CD14-positive monocyte (primary cell): ENCODE results near the gene C2CD2. TPM values are rescaled to one million over a fixed set of nuclear protein-coding genes. Genes with fewer than 3 reads are reported as not detected.

ENCODE experiments used
- DNase-seq, 3 donors: peaks; one replicate each; pipeline ENCODE4 v3.0.0-alpha.2; 2011 to 2022
- H2AFZ ChIP-seq: 2 replicates; pipeline ENCODE4 v1.6.0; 2012; ENCODE audit warnings: mild to moderate bottlenecking, low read depth, low read length, inconsistent platforms; ENCODE audit not compliant: insufficient read depth, poor library complexity, severe bottlenecking
- H3K27ac ChIP-seq, 2 donors: 1 replicate in 1 of 2; 2 replicates in 1 of 2; pipeline ENCODE4 v1.5.1; 2012 to 2013; ENCODE audit warnings: low read length in 2 of 2, control low read depth in 1 of 2, inconsistent platforms in 1 of 2, low read depth in 1 of 2, mild to moderate bottlenecking in 1 of 2
- H3K27me3 ChIP-seq, 2 donors: one replicate each; pipeline versions ENCODE4 v1.6.0 to v1.6.1; 2011 to 2013; ENCODE audit warnings: low read length in 2 of 2; ENCODE audit not compliant: control insufficient read depth in 2 of 2, insufficient read depth in 2 of 2
- H3K36me3 ChIP-seq, 2 donors: replicated peaks in 1 of 2; 1 replicate in 1 of 2; 2 replicates in 1 of 2; pipeline versions ENCODE4 v1.5.1 to v1.6.1; 2012 to 2013; ENCODE audit warnings: low read length in 2 of 2, control low read depth in 1 of 2, inconsistent platforms in 1 of 2, mild to moderate bottlenecking in 1 of 2; ENCODE audit not compliant: insufficient read depth in 2 of 2, control insufficient read depth in 1 of 2
- H3K4me1 ChIP-seq, 2 donors: 1 replicate in 1 of 2; 2 replicates in 1 of 2; pipeline versions ENCODE4 v1.5.1 to v1.6.1; 2012 to 2013; ENCODE audit warnings: low read length in 2 of 2, control low read depth in 1 of 2, inconsistent platforms in 1 of 2, mild to moderate bottlenecking in 1 of 2, moderate library complexity in 1 of 2; ENCODE audit not compliant: insufficient read depth in 2 of 2, control insufficient read depth in 1 of 2
- H3K4me2 ChIP-seq: replicated peaks from 2 replicates; pipeline ENCODE3; 2012; ENCODE audit warnings: low read length, moderate library complexity, mild to moderate bottlenecking; ENCODE audit not compliant: poor library complexity, severe bottlenecking; ENCODE audit errors: extremely low read depth
- H3K4me3 ChIP-seq, 3 experiments: fragments of 200-600 bp in 1 of 3; sonication (generic) in 1 of 3; replicated peaks in 1 of 3; 1 replicate in 2 of 3; 2 replicates in 1 of 3; pipeline ENCODE4 v1.5.1; 2011 to 2013; ENCODE audit warnings: low read length in 3 of 3, mild to moderate bottlenecking in 3 of 3, control low read depth in 2 of 3, low read depth in 2 of 3, inconsistent platforms in 1 of 3, moderate library complexity in 1 of 3
- H3K79me2 ChIP-seq: 2 replicates; pipeline ENCODE4 v1.6.0; 2012; ENCODE audit warnings: mild to moderate bottlenecking, control low read depth, inconsistent platforms, low read length, moderate library complexity; ENCODE audit not compliant: insufficient read depth
- H3K9ac ChIP-seq: 2 replicates; pipeline ENCODE4 v1.6.0; 2017; ENCODE audit warnings: low read length, mild to moderate bottlenecking; ENCODE audit not compliant: insufficient read depth, poor library complexity, severe bottlenecking
- H3K9me3 ChIP-seq, 2 donors: replicated peaks in 1 of 2; 1 replicate in 1 of 2; 2 replicates in 1 of 2; pipeline versions ENCODE4 v1.5.1 to v1.6.1; 2012 to 2013; ENCODE audit warnings: low read length in 2 of 2, control low read depth in 1 of 2; ENCODE audit not compliant: control insufficient read depth in 1 of 2, insufficient read depth in 1 of 2
- H4K20me1 ChIP-seq: 2 replicates; pipeline ENCODE4 v1.6.0; 2012; ENCODE audit warnings: mild to moderate bottlenecking, low read length, control low read depth, moderate library complexity; ENCODE audit not compliant: insufficient read depth
- H3K27ac Mint-ChIP-seq, 7 donors: one replicate each; pipeline ENCODE4 v1.8.0; 2020; ENCODE audit warnings: mild to moderate bottlenecking in 7 of 7, mixed read lengths in 7 of 7, moderate library complexity in 6 of 7, inconsistent platforms in 2 of 7
- H3K27me3 Mint-ChIP-seq, 3 donors: one replicate each; pipeline ENCODE4 v1.8.0; 2021 to 2022; ENCODE audit warnings: low read depth in 3 of 3, mild to moderate bottlenecking in 3 of 3, mixed read lengths in 3 of 3, moderate library complexity in 3 of 3, inconsistent platforms in 1 of 3
- H3K36me3 Mint-ChIP-seq, 2 donors: one replicate each; pipeline ENCODE4 v1.8.0; 2020; ENCODE audit warnings: mixed read lengths in 2 of 2, inconsistent platforms in 1 of 2, mild to moderate bottlenecking in 1 of 2
- H3K4me1 Mint-ChIP-seq: one replicate; pipeline ENCODE4 v1.8.0; 2020; ENCODE audit warnings: mild to moderate bottlenecking, mixed read lengths
- H3K4me3 Mint-ChIP-seq, 2 donors: one replicate each; pipeline ENCODE4 v1.8.0; 2020; ENCODE audit warnings: mild to moderate bottlenecking in 2 of 2, mixed read lengths in 2 of 2, moderate library complexity in 1 of 2
- H3K9me3 Mint-ChIP-seq, 7 donors: one replicate each; pipeline ENCODE4 v1.8.0; 2020 to 2022; ENCODE audit warnings: mixed read lengths in 7 of 7, mild to moderate bottlenecking in 6 of 7, moderate library complexity in 6 of 7, inconsistent platforms in 2 of 7
- CTCF ChIP-seq: fragments of 200-600 bp; IDR thresholded peaks from one replicate; pipeline ENCODE4 v1.8.0; 2022; ENCODE audit warnings: antibody characterized with exemption, mild to moderate bottlenecking
- WGBS: methylation state at CpG from one replicate; pipeline ENCODE4 v1.1.5; 2013; ENCODE audit warnings: missing lambda C conversion rate; ENCODE audit not compliant: insufficient coverage; 5-methylcytosine and 5-hydroxymethylcytosine counted together
- intact Hi-C, 2 donors: fragments of 100-400 bp; cut with micrococcal nuclease; formaldehyde crosslinking; loops; one replicate each; pipeline versions ENCODE4 v1.15.0 to v1.15.1; 2023
- polyA plus RNA-seq, 3 donors: library from polyadenylated mRNA; depleted of rRNA in 1 of 3; unstranded in 2 of 3; stranded (reverse) in 1 of 3; fragments of 300-500 nt in 2 of 3; fragments of >200 nt in 1 of 3; fragmentation: Illumina TruSeq in 2 of 3; gene quantifications; 1 replicate in 2 of 3; 2 replicates in 1 of 3; pipeline ENCODE4 v1.2.3, GENCODE V29; 2012 to 2021

The C2CD2 gene
- polyA plus RNA-seq, 3 donors = 1.4 to 17.0 (median 3.8) TPM

- no peaks in the 10 kb centered on the region for H3K27me3 ChIP-seq
- H3K9ac ChIP-seq = no peak overlapping the region
- Mint-ChIP-seq H3K27ac (no peak overlapping the region), H3K27me3 (no peaks in the 10 kb centered on the region), H3K4me1 (no peaks in the 10 kb centered on the region), H3K4me3 (no peak overlapping the region), H3K36me3 (peaks cover 61 to 63% of the 10 kb centered on the region in 2 donors), H3K9me3 (no peaks in the 10 kb centered on the region)
- H3K9me3 ChIP-seq = no peaks in the 10 kb centered on the region
- no peaks in the 10 kb centered on the region for H4K20me1 ChIP-seq
- 90% methylated on average over 7 of the region's 14 CpGs for WGBS
- no peak overlapping the region for H3K4me3 ChIP-seq
- H3K4me1 ChIP-seq = no peaks in the 10 kb centered on the region
- H3K36me3 ChIP-seq = peaks cover 19 to 67% of the 10 kb centered on the region in 2 donors
- H2AFZ ChIP-seq = no peak overlapping the region
- no peaks in the 10 kb centered on the region for H3K79me2 ChIP-seq
- intact Hi-C loops = no loop called here
- no peak for TF ChIP-seq CTCF
- no peak for DNase-seq
- H3K4me2 ChIP-seq = no peak overlapping the region
- H3K27ac ChIP-seq = no peak overlapping the region
Measured at GRCh38 chr21:41906770-41907169, 47.0 kb downstream of the C2CD2 start.

- Histone ChIP-seq H3K4me3 (no peak overlapping the region), H3K4me2 (no peak overlapping the region), H3K36me3 (peaks cover 17 to 48% of the 10 kb centered on the region in 2 donors), H2AFZ (no peak overlapping the region), H3K27me3 (no peaks in the 10 kb centered on the region), H3K27ac (no peak overlapping the region), H3K9ac (no peak overlapping the region), H4K20me1 (no peaks in the 10 kb centered on the region), H3K9me3 (no peaks in the 10 kb centered on the region), H3K79me2 (no peaks in the 10 kb centered on the region), H3K4me1 (peaks cover 4 to 7% of the 10 kb centered on the region in 2 donors)
- 85% methylated on average over 14 of the region's 23 CpGs for WGBS
- peak overlapping the region in 2 of 7 donors; percentile 14 to 50 for H3K27ac Mint-ChIP-seq
- no peak for DNase-seq
- H3K27me3 Mint-ChIP-seq = peaks cover 0 to under 1% (median 0%) of the 10 kb centered on the region in 3 donors
- intact Hi-C loops = no loop called here
- no peak for TF ChIP-seq CTCF
- no peak overlapping the region for H3K4me3 Mint-ChIP-seq
- peaks cover 58 to 64% of the 10 kb centered on the region in 2 donors for H3K36me3 Mint-ChIP-seq
- no peaks in the 10 kb centered on the region for H3K9me3 Mint-ChIP-seq
- peaks cover 10% of the 10 kb centered on the region for H3K4me1 Mint-ChIP-seq
Measured at GRCh38 chr21:41903559-41904351, 50.1 kb downstream of the C2CD2 start.
